Ovary (tissue), 3 donors: ENCODE data around the gene OCA2.

Source experiments
- EP300 ChIP-seq: sonication (generic); formaldehyde crosslinking; IDR thresholded peaks from one replicate; pipeline ENCODE4 v1.6.1; 2017; ENCODE audit warnings: antibody characterized with exemption
- POLR2A ChIP-seq: fragments of 450-650 bp; IDR thresholded peaks from one replicate; pipeline ENCODE4 v1.6.1; 2017; ENCODE audit warnings: antibody characterized with exemption, mild to moderate bottlenecking, moderate library complexity
- TF ChIP-seq, protein P1 (sequence below), 3 donors: fragments of 450-650 bp in 2 of 3; fragments of 200-600 bp in 1 of 3; IDR thresholded peaks; one replicate each; pipeline versions ENCODE4 v1.5.1 to v1.8.0; 2016 to 2022; ENCODE audit warnings: antibody characterized with exemption in 3 of 3, mild to moderate bottlenecking in 1 of 3
- donor health status: DM: no; HTN: no; CAD: no.

DNA sequence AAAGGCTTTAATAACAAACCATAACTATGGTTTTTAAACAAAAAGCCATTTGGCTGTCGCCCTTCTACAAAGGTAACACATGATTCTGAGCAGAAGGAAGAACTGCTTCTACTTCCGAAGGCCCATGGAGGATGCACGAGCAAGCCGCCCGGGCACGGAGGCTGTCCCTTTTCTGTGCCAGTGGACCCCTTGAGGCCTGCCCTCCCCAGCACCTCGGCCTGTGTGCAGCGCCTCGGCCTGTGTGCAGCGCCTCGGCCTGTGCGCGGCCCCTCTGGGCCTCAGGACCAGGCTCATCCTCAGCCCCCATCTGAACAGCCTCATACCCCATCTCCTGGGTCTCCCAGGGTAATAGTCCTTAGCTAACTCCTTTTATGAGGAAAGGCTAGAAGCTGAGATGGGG, 329.5 kb downstream of the OCA2 start:
- TF ChIP-seq POLR2A (no peak), EP300 (no peak)
- TF ChIP-seq, protein P1, sequence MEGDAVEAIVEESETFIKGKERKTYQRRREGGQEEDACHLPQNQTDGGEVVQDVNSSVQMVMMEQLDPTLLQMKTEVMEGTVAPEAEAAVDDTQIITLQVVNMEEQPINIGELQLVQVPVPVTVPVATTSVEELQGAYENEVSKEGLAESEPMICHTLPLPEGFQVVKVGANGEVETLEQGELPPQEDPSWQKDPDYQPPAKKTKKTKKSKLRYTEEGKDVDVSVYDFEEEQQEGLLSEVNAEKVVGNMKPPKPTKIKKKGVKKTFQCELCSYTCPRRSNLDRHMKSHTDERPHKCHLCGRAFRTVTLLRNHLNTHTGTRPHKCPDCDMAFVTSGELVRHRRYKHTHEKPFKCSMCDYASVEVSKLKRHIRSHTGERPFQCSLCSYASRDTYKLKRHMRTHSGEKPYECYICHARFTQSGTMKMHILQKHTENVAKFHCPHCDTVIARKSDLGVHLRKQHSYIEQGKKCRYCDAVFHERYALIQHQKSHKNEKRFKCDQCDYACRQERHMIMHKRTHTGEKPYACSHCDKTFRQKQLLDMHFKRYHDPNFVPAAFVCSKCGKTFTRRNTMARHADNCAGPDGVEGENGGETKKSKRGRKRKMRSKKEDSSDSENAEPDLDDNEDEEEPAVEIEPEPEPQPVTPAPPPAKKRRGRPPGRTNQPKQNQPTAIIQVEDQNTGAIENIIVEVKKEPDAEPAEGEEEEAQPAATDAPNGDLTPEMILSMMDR (IDR thresholded peaks at IDR 0.05): no peak
